HG02759 (cell line): ENCODE data around the gene CFAP107.
"Not testable (repeated sequence)": the region's sequence is repeated elsewhere in the genome, so short reads cannot be mapped to it uniquely, and the experiment has no call there.

Experiments
- ATAC-seq: cut with Tn5 transposase; IDR thresholded peaks from one replicate; pipeline ENCODE4 v1.9.1; 2021; ENCODE audit warnings: mild to moderate bottlenecking, moderate library complexity; ENCODE audit not compliant: unreplicated experiment

CFAP107 gene

GRCh38 chr1:12745992-12746323, at the start of gene CFAP107:
TSS of gene CFAP107 (plus strand) at chr1:12746200. CDS start at chr1:12746431, 231 bp downstream.
- ATAC-seq, result no peak

GRCh38 chr1:12696658-12697057, 49.3 kb upstream of the CFAP107 start:
- ATAC-seq, result no peak

GRCh38 chr1:12697397-12697796, 48.6 kb upstream of the CFAP107 start:
- ATAC-seq, result no peak

GRCh38 chr1:12703821-12704451, 42.1 kb upstream of the CFAP107 start:
- ATAC-seq, result no peak

GRCh38 chr1:12706061-12706460, 39.9 kb upstream of the CFAP107 start:
- ATAC-seq, result no peak

GRCh38 chr1:12708396-12709090, 37.5 kb upstream of the CFAP107 start:
- ATAC-seq, result no peak

- no peak for ATAC-seq
Measured at GRCh38 chr1:12709091-12709491, 36.9 kb upstream of the CFAP107 start.

GRCh38 chr1:12709696-12710095, 36.3 kb upstream of the CFAP107 start:
- no peak for ATAC-seq

GRCh38 chr1:12711536-12711935, 34.5 kb upstream of the CFAP107 start:
- no peak for ATAC-seq

GRCh38 chr1:12712076-12712475, 33.9 kb upstream of the CFAP107 start:
- no peak for ATAC-seq

- no peak for ATAC-seq
Measured at GRCh38 chr1:12712929-12713328, 33.1 kb upstream of the CFAP107 start.

- not testable (repeated sequence) for ATAC-seq
Measured at GRCh38 chr1:12713651-12714050, 32.3 kb upstream of the CFAP107 start.

- no peak for ATAC-seq
Measured at GRCh38 chr1:12714710-12715475, 31.1 kb upstream of the CFAP107 start.

- ATAC-seq, result no peak
Measured at GRCh38 chr1:12715896-12716437, 30.0 kb upstream of the CFAP107 start, which contains the start of gene AADACL3. TSS of gene AADACL3 (plus strand) at chr1:12716110. CDS start at chr1:12716177, 67 bp downstream.

GRCh38 chr1:12717301-12717838, 28.6 kb upstream of the CFAP107 start:
- ATAC-seq, result no peak

- ATAC-seq, result no peak
Measured at GRCh38 chr1:12722626-12723025, 23.4 kb upstream of the CFAP107 start.

- no peak for ATAC-seq
Measured at GRCh38 chr1:12728391-12728790, 17.6 kb upstream of the CFAP107 start.

GRCh38 chr1:12730156-12730555, 15.8 kb upstream of the CFAP107 start:
- no peak for ATAC-seq

GRCh38 chr1:12731084-12731483, 14.9 kb upstream of the CFAP107 start:
- not testable (repeated sequence) for ATAC-seq

- no peak for ATAC-seq
Measured at GRCh38 chr1:12734651-12735050, 11.3 kb upstream of the CFAP107 start.

- ATAC-seq, result no peak
Measured at GRCh38 chr1:12738934-12739333, 7.1 kb upstream of the CFAP107 start.
